ENCODE data around the gene SORCS2.

GRCh38 chr4:7273738-7274297, 81.5 kb downstream of the SORCS2 start:
- TF ChIP-seq POLR2A (IDR thresholded peaks at IDR 0.05), result no peak
- TF ChIP-seq, protein P1, sequence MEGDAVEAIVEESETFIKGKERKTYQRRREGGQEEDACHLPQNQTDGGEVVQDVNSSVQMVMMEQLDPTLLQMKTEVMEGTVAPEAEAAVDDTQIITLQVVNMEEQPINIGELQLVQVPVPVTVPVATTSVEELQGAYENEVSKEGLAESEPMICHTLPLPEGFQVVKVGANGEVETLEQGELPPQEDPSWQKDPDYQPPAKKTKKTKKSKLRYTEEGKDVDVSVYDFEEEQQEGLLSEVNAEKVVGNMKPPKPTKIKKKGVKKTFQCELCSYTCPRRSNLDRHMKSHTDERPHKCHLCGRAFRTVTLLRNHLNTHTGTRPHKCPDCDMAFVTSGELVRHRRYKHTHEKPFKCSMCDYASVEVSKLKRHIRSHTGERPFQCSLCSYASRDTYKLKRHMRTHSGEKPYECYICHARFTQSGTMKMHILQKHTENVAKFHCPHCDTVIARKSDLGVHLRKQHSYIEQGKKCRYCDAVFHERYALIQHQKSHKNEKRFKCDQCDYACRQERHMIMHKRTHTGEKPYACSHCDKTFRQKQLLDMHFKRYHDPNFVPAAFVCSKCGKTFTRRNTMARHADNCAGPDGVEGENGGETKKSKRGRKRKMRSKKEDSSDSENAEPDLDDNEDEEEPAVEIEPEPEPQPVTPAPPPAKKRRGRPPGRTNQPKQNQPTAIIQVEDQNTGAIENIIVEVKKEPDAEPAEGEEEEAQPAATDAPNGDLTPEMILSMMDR (IDR thresholded peaks at IDR 0.05), result no peak

Data from right lobe of liver (tissue), 4 donors.